WTC11 (cell line): Measurements from ENCODE around the gene TEX9. TPM values are rescaled to one million over a fixed set of nuclear protein-coding genes. Genes with fewer than 3 reads are reported as not detected.
A peak's percentile ranks its signal among the peaks of the same experiment; 100 is the strongest.

Experiments used
- ATAC-seq: fragments of 200-7000 bp; cut with Tn5 transposase; 2 replicates; pipeline ENCODE4 v1.10.0; 2021; ENCODE audit warnings: mild to moderate bottlenecking, moderate library complexity
- CTCF ChIA-PET: fragments of 300-600 bp; sonication (Branson Sonifier 250); formaldehyde crosslinking; loops from one replicate; lab custom pipeline; 2021; ENCODE audit warnings: antibody characterized with exemption; lab: Charles Lee
- POLR2A ChIA-PET: fragments of 350-600 bp; sonication (Branson Sonifier 250); formaldehyde crosslinking; loops from one replicate; lab custom pipeline; 2021; ENCODE audit warnings: antibody characterized with exemption; lab: Charles Lee
- DNase-seq: peaks from one replicate; pipeline ENCODE4 v3.0.0; 2021; ENCODE audit warnings: low spot score
- H3K27ac Mint-ChIP-seq: 2 replicates; pipeline ENCODE4 v1.8.0; 2021; ENCODE audit warnings: mixed read lengths
- H3K27me3 Mint-ChIP-seq: 2 replicates; pipeline ENCODE4 v1.8.0; 2021; ENCODE audit warnings: low read depth, mild to moderate bottlenecking, moderate library complexity, mixed read lengths
- H3K36me3 Mint-ChIP-seq: 2 replicates; pipeline ENCODE4 v1.8.0; 2021; ENCODE audit warnings: mixed read lengths
- H3K4me1 Mint-ChIP-seq: 2 replicates; pipeline ENCODE4 v1.8.0; 2022; ENCODE audit warnings: mixed read lengths
- H3K4me3 Mint-ChIP-seq: 2 replicates; pipeline ENCODE4 v1.8.0; 2021; ENCODE audit warnings: mild to moderate bottlenecking, moderate library complexity, mixed read lengths
- H3K9me3 Mint-ChIP-seq: 2 replicates; pipeline ENCODE4 v1.8.0; 2021; ENCODE audit warnings: mixed read lengths
- CBFB ChIP-seq: sonication (generic); formaldehyde crosslinking; IDR thresholded peaks from 2 replicates; pipeline ENCODE4 v1.8.1; 2022; ENCODE audit warnings: mild to moderate bottlenecking, low read depth, missing genetic modification reagents
- GTF2I ChIP-seq: fragments of 250-450 bp; sonication (Bioruptor Pico); conservative IDR thresholded peaks from 2 replicates; pipeline ENCODE4 v1.4.0; 2021; ENCODE audit warnings: mild to moderate bottlenecking
- KAT7 ChIP-seq: sonication (generic); formaldehyde crosslinking; IDR thresholded peaks from 2 replicates; pipeline ENCODE4 v1.8.1; 2023; ENCODE audit warnings: missing genetic modification reagents, mild to moderate bottlenecking, borderline replicate concordance
- MYBL2 ChIP-seq: sonication (generic); formaldehyde crosslinking; IDR thresholded peaks from 2 replicates; pipeline ENCODE4 v1.8.1; 2023; ENCODE audit warnings: mild to moderate bottlenecking, moderate library complexity, missing genetic modification reagents
- NR1H2 ChIP-seq: sonication (generic); formaldehyde crosslinking; IDR thresholded peaks from 2 replicates; pipeline ENCODE4 v1.9.0; 2021; ENCODE audit warnings: mild to moderate bottlenecking, moderate library complexity, missing genetic modification reagents
- SOX15 ChIP-seq: fragments of 250-450 bp; sonication (Bioruptor Pico); IDR thresholded peaks from 2 replicates; pipeline ENCODE4 v1.9.0; 2021; ENCODE audit warnings: mild to moderate bottlenecking
- TEAD4 ChIP-seq: sonication (generic); formaldehyde crosslinking; IDR thresholded peaks from 2 replicates; pipeline ENCODE4 v1.8.0; 2022; ENCODE audit warnings: mild to moderate bottlenecking, missing genetic modification reagents
- ZNF219 ChIP-seq: sonication (generic); formaldehyde crosslinking; IDR thresholded peaks from 2 replicates; pipeline ENCODE4 v1.8.0; 2023; ENCODE audit warnings: missing genetic modification reagents, mild to moderate bottlenecking, borderline replicate concordance
- ZNF396 ChIP-seq: fragments of 250-450 bp; sonication (Bioruptor Pico); IDR thresholded peaks from 2 replicates; pipeline ENCODE4 v1.8.0; 2021; ENCODE audit warnings: mild to moderate bottlenecking, moderate library complexity, borderline replicate concordance
- ZNF416 ChIP-seq: fragments of 250-450 bp; sonication (Bioruptor Pico); IDR thresholded peaks from 2 replicates; pipeline ENCODE4 v1.9.0; 2021; ENCODE audit warnings: mild to moderate bottlenecking, inconsistent platforms
- ZNF671 ChIP-seq: fragments of 250-450 bp; sonication (Bioruptor Pico); IDR thresholded peaks from 2 replicates; pipeline ENCODE4 v1.8.0; 2021; ENCODE audit warnings: mild to moderate bottlenecking
- total RNA-seq: library from RNA; stranded (reverse); gene quantifications from 3 replicates; pipeline ENCODE4 v1.2.3, GENCODE V29; 2021
- TF ChIP-seq, protein P1 (sequence below): sonication (generic); formaldehyde crosslinking; IDR thresholded peaks from 2 replicates; pipeline ENCODE4 v1.8.1; 2023; ENCODE audit warnings: mild to moderate bottlenecking, moderate library complexity, missing genetic modification reagents
- TF ChIP-seq, protein P2 (sequence below): sonication (generic); formaldehyde crosslinking; IDR thresholded peaks from 2 replicates; pipeline ENCODE4 v1.8.0; 2023; ENCODE audit warnings: missing genetic modification reagents, mild to moderate bottlenecking, borderline replicate concordance
- TF ChIP-seq, protein P3 (sequence below): sonication (generic); formaldehyde crosslinking; IDR thresholded peaks from 2 replicates; pipeline ENCODE4 v1.8.0; 2022; ENCODE audit warnings: mild to moderate bottlenecking, missing genetic modification reagents
- TF ChIP-seq, protein P4 (sequence below): sonication (generic); formaldehyde crosslinking; IDR thresholded peaks from 2 replicates; pipeline ENCODE4 v1.8.0; 2022; ENCODE audit warnings: mild to moderate bottlenecking, missing genetic modification reagents
- TF ChIP-seq, protein P5 (sequence below): sonication (generic); formaldehyde crosslinking; conservative IDR thresholded peaks from 2 replicates; pipeline ENCODE4 v1.8.1; 2022; ENCODE audit warnings: mild to moderate bottlenecking, missing genetic modification reagents
- TF ChIP-seq, protein P6 (sequence below): fragments of 200-600 bp; IDR thresholded peaks from 2 replicates; pipeline ENCODE4 v1.8.0; 2022; ENCODE audit warnings: antibody characterized with exemption
- TF ChIP-seq, protein P7 (sequence below): fragments of 250-450 bp; sonication (Bioruptor Pico); IDR thresholded peaks from 2 replicates; pipeline ENCODE4 v1.9.0; 2021; ENCODE audit warnings: moderate library complexity, mild to moderate bottlenecking, inconsistent platforms, borderline replicate concordance

The TEX9 gene
- total RNA-seq, 1 experiment from 2014 or later, result 12.2 TPM

DNA sequence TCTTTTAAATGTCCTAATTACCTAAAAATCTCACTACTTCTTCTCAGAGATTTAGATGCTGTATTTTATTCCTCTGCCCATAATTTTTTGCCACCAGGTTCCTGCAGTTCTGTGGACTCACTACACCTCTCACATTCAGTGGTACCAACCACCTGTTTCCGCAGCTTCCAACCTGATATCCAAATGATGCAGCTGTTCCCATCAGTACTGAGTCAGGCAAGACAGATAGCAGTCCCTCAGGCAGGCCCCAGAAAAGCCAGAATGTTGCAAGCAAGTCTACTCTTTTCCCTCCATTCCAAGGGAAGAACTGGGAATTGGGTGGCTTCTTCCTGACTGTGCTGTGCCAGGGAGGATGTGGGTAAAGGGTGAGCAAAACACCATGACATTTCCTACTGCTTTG is 60.8 kb downstream of the TEX9 start:
- POLR2A ChIA-PET, result no interaction called here
- no peak for ATAC-seq
- TF ChIP-seq MYBL2 (CRISPR knock-in tag) (no peak), NR1H2 (CRISPR knock-in tag) (no peak), ZNF396 (no peak), TEAD4 (CRISPR knock-in tag) (no peak), GTF2I (no peak), SOX15 (CRISPR knock-in tag) (no peak), KAT7 (CRISPR knock-in tag) (no peak)
- TF ChIP-seq, protein P1, sequence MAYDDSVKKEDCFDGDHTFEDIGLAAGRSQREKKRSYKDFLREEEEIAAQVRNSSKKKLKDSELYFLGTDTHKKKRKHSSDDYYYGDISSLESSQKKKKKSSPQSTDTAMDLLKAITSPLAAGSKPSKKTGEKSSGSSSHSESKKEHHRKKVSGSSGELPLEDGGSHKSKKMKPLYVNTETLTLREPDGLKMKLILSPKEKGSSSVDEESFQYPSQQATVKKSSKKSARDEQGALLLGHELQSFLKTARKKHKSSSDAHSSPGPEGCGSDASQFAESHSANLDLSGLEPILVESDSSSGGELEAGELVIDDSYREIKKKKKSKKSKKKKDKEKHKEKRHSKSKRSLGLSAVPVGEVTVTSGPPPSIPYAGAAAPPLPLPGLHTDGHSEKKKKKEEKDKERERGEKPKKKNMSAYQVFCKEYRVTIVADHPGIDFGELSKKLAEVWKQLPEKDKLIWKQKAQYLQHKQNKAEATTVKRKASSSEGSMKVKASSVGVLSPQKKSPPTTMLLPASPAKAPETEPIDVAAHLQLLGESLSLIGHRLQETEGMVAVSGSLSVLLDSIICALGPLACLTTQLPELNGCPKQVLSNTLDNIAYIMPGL (CRISPR knock-in tag), result no peak
- TF ChIP-seq, protein P2, sequence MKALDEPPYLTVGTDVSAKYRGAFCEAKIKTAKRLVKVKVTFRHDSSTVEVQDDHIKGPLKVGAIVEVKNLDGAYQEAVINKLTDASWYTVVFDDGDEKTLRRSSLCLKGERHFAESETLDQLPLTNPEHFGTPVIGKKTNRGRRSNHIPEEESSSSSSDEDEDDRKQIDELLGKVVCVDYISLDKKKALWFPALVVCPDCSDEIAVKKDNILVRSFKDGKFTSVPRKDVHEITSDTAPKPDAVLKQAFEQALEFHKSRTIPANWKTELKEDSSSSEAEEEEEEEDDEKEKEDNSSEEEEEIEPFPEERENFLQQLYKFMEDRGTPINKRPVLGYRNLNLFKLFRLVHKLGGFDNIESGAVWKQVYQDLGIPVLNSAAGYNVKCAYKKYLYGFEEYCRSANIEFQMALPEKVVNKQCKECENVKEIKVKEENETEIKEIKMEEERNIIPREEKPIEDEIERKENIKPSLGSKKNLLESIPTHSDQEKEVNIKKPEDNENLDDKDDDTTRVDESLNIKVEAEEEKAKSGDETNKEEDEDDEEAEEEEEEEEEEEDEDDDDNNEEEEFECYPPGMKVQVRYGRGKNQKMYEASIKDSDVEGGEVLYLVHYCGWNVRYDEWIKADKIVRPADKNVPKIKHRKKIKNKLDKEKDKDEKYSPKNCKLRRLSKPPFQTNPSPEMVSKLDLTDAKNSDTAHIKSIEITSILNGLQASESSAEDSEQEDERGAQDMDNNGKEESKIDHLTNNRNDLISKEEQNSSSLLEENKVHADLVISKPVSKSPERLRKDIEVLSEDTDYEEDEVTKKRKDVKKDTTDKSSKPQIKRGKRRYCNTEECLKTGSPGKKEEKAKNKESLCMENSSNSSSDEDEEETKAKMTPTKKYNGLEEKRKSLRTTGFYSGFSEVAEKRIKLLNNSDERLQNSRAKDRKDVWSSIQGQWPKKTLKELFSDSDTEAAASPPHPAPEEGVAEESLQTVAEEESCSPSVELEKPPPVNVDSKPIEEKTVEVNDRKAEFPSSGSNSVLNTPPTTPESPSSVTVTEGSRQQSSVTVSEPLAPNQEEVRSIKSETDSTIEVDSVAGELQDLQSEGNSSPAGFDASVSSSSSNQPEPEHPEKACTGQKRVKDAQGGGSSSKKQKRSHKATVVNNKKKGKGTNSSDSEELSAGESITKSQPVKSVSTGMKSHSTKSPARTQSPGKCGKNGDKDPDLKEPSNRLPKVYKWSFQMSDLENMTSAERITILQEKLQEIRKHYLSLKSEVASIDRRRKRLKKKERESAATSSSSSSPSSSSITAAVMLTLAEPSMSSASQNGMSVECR (CRISPR knock-in tag), result no peak
- TF ChIP-seq, protein P3, sequence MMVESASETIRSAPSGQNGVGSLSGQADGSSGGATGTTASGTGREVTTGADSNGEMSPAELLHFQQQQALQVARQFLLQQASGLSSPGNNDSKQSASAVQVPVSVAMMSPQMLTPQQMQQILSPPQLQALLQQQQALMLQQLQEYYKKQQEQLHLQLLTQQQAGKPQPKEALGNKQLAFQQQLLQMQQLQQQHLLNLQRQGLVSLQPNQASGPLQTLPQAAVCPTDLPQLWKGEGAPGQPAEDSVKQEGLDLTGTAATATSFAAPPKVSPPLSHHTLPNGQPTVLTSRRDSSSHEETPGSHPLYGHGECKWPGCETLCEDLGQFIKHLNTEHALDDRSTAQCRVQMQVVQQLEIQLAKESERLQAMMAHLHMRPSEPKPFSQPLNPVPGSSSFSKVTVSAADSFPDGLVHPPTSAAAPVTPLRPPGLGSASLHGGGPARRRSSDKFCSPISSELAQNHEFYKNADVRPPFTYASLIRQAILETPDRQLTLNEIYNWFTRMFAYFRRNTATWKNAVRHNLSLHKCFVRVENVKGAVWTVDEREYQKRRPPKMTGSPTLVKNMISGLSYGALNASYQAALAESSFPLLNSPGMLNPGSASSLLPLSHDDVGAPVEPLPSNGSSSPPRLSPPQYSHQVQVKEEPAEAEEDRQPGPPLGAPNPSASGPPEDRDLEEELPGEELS (CRISPR knock-in tag), result no peak
- TF ChIP-seq, protein P4, sequence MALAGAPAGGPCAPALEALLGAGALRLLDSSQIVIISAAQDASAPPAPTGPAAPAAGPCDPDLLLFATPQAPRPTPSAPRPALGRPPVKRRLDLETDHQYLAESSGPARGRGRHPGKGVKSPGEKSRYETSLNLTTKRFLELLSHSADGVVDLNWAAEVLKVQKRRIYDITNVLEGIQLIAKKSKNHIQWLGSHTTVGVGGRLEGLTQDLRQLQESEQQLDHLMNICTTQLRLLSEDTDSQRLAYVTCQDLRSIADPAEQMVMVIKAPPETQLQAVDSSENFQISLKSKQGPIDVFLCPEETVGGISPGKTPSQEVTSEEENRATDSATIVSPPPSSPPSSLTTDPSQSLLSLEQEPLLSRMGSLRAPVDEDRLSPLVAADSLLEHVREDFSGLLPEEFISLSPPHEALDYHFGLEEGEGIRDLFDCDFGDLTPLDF (CRISPR knock-in tag), result no peak
- TF ChIP-seq, protein P5, sequence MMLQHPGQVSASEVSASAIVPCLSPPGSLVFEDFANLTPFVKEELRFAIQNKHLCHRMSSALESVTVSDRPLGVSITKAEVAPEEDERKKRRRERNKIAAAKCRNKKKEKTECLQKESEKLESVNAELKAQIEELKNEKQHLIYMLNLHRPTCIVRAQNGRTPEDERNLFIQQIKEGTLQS (CRISPR knock-in tag), result no peak
- TF ChIP-seq, all 79 proteins: peak for 0
- H3K4me1 Mint-ChIP-seq, result no peaks in the 10 kb centered on the region
- H3K9me3 Mint-ChIP-seq, result no peaks in the 10 kb centered on the region; the same call in 1 of the 2 replicates
- H3K27me3 Mint-ChIP-seq, result no peaks in the 10 kb centered on the region
- H3K4me3 Mint-ChIP-seq, result no peak overlapping the region
- peaks cover 3% of the 10 kb centered on the region; the same call in 1 of the 2 replicates for H3K36me3 Mint-ChIP-seq
- CTCF ChIA-PET, result interaction anchor here (0.6 to 5.5 kb wide), 2 partner anchors 177 to 194 kb away, joined by 3 to 36 read pairs; no protein-coding TSS in a partner anchor
- no peak for DNase-seq
- no peak overlapping the region for H3K27ac Mint-ChIP-seq

DNA sequence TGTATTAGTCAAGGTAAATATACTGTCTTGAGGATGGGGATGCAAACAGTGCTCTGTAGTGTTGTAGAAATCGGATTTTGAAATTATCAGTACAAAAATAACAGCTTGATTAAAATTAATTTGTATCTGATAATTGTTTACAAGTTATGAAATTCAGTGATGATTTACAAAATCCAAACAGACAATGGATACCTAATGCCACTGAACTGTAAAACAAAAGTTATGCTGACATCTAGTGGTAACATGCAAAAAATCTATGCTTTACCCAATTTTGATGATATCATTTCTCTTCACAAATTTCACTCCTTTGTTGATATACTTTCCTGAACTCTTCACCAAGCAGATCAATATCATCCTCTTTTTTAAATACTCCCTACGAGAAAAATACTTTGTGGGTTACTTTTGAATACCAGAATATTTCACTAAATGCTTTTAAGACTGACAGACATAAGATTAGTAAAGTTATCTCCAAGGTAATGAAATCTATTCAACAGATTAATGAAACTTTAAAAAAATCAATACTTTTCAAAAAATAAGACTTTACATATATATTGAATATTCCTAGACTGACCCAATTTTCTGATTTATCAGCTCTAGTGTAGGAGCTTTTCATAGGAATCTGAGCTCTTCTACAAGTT is 63.7 kb downstream of the TEX9 start:
- no peak overlapping the region for H3K27ac Mint-ChIP-seq
- H3K4me3 Mint-ChIP-seq, result no peak overlapping the region
- H3K36me3 Mint-ChIP-seq, result no peaks in the 10 kb centered on the region
- H3K27me3 Mint-ChIP-seq, result no peaks in the 10 kb centered on the region
- no peaks in the 10 kb centered on the region for H3K9me3 Mint-ChIP-seq
- POLR2A ChIA-PET, result no interaction called here
- H3K4me1 Mint-ChIP-seq, result no peaks in the 10 kb centered on the region
- CTCF ChIA-PET, result interaction anchor here (0.7 to 5.5 kb wide), 3 partner anchors 179 to 184 kb away, joined by 3 to 36 read pairs (median 9); no protein-coding TSS in a partner anchor
- DNase-seq, result no peak
- no peak for TF ChIP-seq ZNF416 (CRISPR knock-in tag)
- no peak for TF ChIP-seq ZNF671
- TF ChIP-seq ZNF219, result no peak
- no peak for TF ChIP-seq SOX15 (CRISPR knock-in tag)
- TF ChIP-seq CBFB (CRISPR knock-in tag), result no peak
- TF ChIP-seq, protein P6, sequence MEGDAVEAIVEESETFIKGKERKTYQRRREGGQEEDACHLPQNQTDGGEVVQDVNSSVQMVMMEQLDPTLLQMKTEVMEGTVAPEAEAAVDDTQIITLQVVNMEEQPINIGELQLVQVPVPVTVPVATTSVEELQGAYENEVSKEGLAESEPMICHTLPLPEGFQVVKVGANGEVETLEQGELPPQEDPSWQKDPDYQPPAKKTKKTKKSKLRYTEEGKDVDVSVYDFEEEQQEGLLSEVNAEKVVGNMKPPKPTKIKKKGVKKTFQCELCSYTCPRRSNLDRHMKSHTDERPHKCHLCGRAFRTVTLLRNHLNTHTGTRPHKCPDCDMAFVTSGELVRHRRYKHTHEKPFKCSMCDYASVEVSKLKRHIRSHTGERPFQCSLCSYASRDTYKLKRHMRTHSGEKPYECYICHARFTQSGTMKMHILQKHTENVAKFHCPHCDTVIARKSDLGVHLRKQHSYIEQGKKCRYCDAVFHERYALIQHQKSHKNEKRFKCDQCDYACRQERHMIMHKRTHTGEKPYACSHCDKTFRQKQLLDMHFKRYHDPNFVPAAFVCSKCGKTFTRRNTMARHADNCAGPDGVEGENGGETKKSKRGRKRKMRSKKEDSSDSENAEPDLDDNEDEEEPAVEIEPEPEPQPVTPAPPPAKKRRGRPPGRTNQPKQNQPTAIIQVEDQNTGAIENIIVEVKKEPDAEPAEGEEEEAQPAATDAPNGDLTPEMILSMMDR, result peak; percentile 18; the same call in 1 of the 2 replicates
- TF ChIP-seq, protein P7, sequence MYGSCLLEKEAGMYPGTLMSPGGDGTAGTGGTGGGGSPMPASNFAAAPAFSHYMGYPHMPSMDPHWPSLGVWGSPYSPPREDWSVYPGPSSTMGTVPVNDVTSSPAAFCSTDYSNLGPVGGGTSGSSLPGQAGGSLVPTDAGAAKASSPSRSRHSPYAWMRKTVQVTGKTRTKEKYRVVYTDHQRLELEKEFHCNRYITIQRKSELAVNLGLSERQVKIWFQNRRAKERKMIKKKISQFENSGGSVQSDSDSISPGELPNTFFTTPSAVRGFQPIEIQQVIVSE (CRISPR knock-in tag), result no peak
- TF ChIP-seq, all 79 proteins: peak for 1
- ATAC-seq, result 0 out of 2 replicates have a peak, but pooled peaks have one; percentile 24
